ENCODE data around the gene SF3B4. TPM values are rescaled to one million over a fixed set of nuclear protein-coding genes. Genes with fewer than 3 reads are reported as not detected.
"Not testable (repeated sequence)": the region's sequence is repeated elsewhere in the genome, so short reads cannot be mapped to it uniquely, and the experiment has no call there.

SF3B4 gene
- total RNA-seq, 1 donor from 2014 or later = 33.1 TPM

GRCh38 chr1:149945206-149945605, 17.6 kb upstream of the SF3B4 start:
- peaks cover 3% of the 10 kb centered on the region for H3K36me3 ChIP-seq (ENCODE audit: control insufficient read depth, insufficient read depth, low read length)
- TF ChIP-seq CTCF (IDR thresholded peaks at IDR 0.05; ENCODE audit: insufficient read depth, low read length, poor library complexity, severe bottlenecking) = no peak

GRCh38 chr1:149942885-149943284, 15.3 kb upstream of the SF3B4 start:
- H3K27me3 ChIP-seq (ENCODE audit: control insufficient read depth, insufficient read depth, low read length) = no peaks in the 10 kb centered on the region
- no peak overlapping the region for H3K4me3 ChIP-seq (ENCODE audit: low read depth, low read length)
- peaks cover 3% of the 10 kb centered on the region for H3K36me3 ChIP-seq (ENCODE audit: control insufficient read depth, insufficient read depth, low read length)
- no peak for DNase-seq (ENCODE audit: low read depth)
- no peak for TF ChIP-seq CTCF (IDR thresholded peaks at IDR 0.05; ENCODE audit: insufficient read depth, low read length, poor library complexity, severe bottlenecking)

More at GRCh38 chr1:149945206-149945605, 17.6 kb upstream of the SF3B4 start:
- no peaks in the 10 kb centered on the region for H3K27me3 ChIP-seq (ENCODE audit: control insufficient read depth, insufficient read depth, low read length)
- DNase-seq (ENCODE audit: low read depth) = no peak
- H3K4me3 ChIP-seq (ENCODE audit: low read depth, low read length) = no peak overlapping the region

- no peaks in the 10 kb centered on the region for H3K27me3 ChIP-seq (ENCODE audit: control insufficient read depth, insufficient read depth, low read length)
- no peak overlapping the region for H3K4me3 ChIP-seq (ENCODE audit: low read depth, low read length)
- peak; percentile 31 for TF ChIP-seq CTCF (IDR thresholded peaks at IDR 0.05; ENCODE audit: insufficient read depth, low read length, poor library complexity, severe bottlenecking)
- H3K36me3 ChIP-seq (ENCODE audit: control insufficient read depth, insufficient read depth, low read length) = peaks cover 3% of the 10 kb centered on the region
- no peak for DNase-seq (ENCODE audit: low read depth)
Observed at GRCh38 chr1:149942207-149942606, 14.6 kb upstream of the SF3B4 start.

GRCh38 chr1:149940427-149940826, 12.8 kb upstream of the SF3B4 start:
- no peak for TF ChIP-seq CTCF (IDR thresholded peaks at IDR 0.05; ENCODE audit: insufficient read depth, low read length, poor library complexity, severe bottlenecking)
- no peak for DNase-seq (ENCODE audit: low read depth)
- H3K36me3 ChIP-seq (ENCODE audit: control insufficient read depth, insufficient read depth, low read length) = peaks cover 2% of the 10 kb centered on the region
- no peaks in the 10 kb centered on the region for H3K27me3 ChIP-seq (ENCODE audit: control insufficient read depth, insufficient read depth, low read length)
- H3K4me3 ChIP-seq (ENCODE audit: low read depth, low read length) = no peak overlapping the region

- not testable (repeated sequence) for H3K36me3 ChIP-seq (ENCODE audit: control insufficient read depth, insufficient read depth, low read length); H3K4me3 ChIP-seq (ENCODE audit: low read depth, low read length); DNase-seq (ENCODE audit: low read depth); H3K27me3 ChIP-seq (ENCODE audit: control insufficient read depth, insufficient read depth, low read length)
Observed at GRCh38 chr1:149938668-149939003, 11.0 kb upstream of the SF3B4 start.

- peaks cover 1% of the 10 kb centered on the region for H3K36me3 ChIP-seq (ENCODE audit: control insufficient read depth, insufficient read depth, low read length)
- no peak for DNase-seq (ENCODE audit: low read depth)
- no peak overlapping the region for H3K4me3 ChIP-seq (ENCODE audit: low read depth, low read length)
- H3K27me3 ChIP-seq (ENCODE audit: control insufficient read depth, insufficient read depth, low read length) = no peaks in the 10 kb centered on the region
- TF ChIP-seq CTCF (IDR thresholded peaks at IDR 0.05; ENCODE audit: insufficient read depth, low read length, poor library complexity, severe bottlenecking) = no peak
Observed at GRCh38 chr1:149937759-149938158, 10.2 kb upstream of the SF3B4 start.
